Mononuclear cell (primary cell): ENCODE data around the gene LAMB1. TPM values are rescaled to one million over a fixed set of nuclear protein-coding genes. Genes with fewer than 3 reads are reported as not detected.
"Not testable (repeated sequence)": the region's sequence is repeated elsewhere in the genome, so short reads cannot be mapped to it uniquely, and the experiment has no call there.

Experiments used
- H3K27me3 ChIP-seq: 2 replicates; pipeline ENCODE4 v1.6.0; 2011; ENCODE audit warnings: low read length, control low read depth; ENCODE audit not compliant: insufficient read depth
- H3K4me1 ChIP-seq: 2 replicates; pipeline ENCODE4 v1.5.1; 2011; ENCODE audit warnings: mild to moderate bottlenecking, low read length, control low read depth; ENCODE audit not compliant: insufficient read depth
- H3K4me3 ChIP-seq: 2 replicates; pipeline ENCODE4 v1.5.1; 2011; ENCODE audit warnings: mild to moderate bottlenecking, low read length, moderate library complexity
- H3K9me3 ChIP-seq: 2 replicates; pipeline ENCODE4 v1.5.1; 2011; ENCODE audit warnings: low read depth, mild to moderate bottlenecking, control low read depth, low read length
- total RNA-seq: library from RNA; depleted of rRNA; stranded (reverse); fragments of >200 nt; gene quantifications from one replicate; pipeline ENCODE4 v1.2.3, GENCODE V29; 2012

Gene LAMB1
- total RNA-seq, 1 donor: 0.10 TPM

GRCh38 chr7:107957436-107957835 is 45.5 kb downstream of the LAMB1 start:
- Histone ChIP-seq H3K27me3 (no peaks in the 10 kb centered on the region), H3K4me3 (no peak overlapping the region), H3K4me1 (no peaks in the 10 kb centered on the region), H3K9me3 (no peaks in the 10 kb centered on the region)

- H3K4me3 ChIP-seq, H3K4me1 ChIP-seq, H3K27me3 ChIP-seq, H3K9me3 ChIP-seq: not testable (repeated sequence)
Observed at GRCh38 chr7:107956950-107957349, 46.0 kb downstream of the LAMB1 start.

- Histone ChIP-seq H3K9me3 (no peaks in the 10 kb centered on the region), H3K4me3 (no peak overlapping the region), H3K27me3 (no peaks in the 10 kb centered on the region), H3K4me1 (no peaks in the 10 kb centered on the region)
Observed at GRCh38 chr7:107955394-107955793, 47.6 kb downstream of the LAMB1 start.

GRCh38 chr7:107953924-107954303 is 49.0 kb downstream of the LAMB1 start:
- H3K4me1 ChIP-seq: no peaks in the 10 kb centered on the region
- no peaks in the 10 kb centered on the region for H3K9me3 ChIP-seq
- no peaks in the 10 kb centered on the region for H3K27me3 ChIP-seq
- H3K4me3 ChIP-seq: no peak overlapping the region

- no peak overlapping the region for H3K4me3 ChIP-seq
- H3K4me1 ChIP-seq: no peaks in the 10 kb centered on the region
- no peaks in the 10 kb centered on the region for H3K9me3 ChIP-seq
- no peaks in the 10 kb centered on the region for H3K27me3 ChIP-seq
Observed at GRCh38 chr7:107953265-107953923, 49.6 kb downstream of the LAMB1 start.

- no peaks in the 10 kb centered on the region for H3K27me3 ChIP-seq
- H3K9me3 ChIP-seq: no peaks in the 10 kb centered on the region
- no peak overlapping the region for H3K4me3 ChIP-seq
- no peaks in the 10 kb centered on the region for H3K4me1 ChIP-seq
Observed at GRCh38 chr7:107951896-107952295, 51.1 kb downstream of the LAMB1 start.

- Histone ChIP-seq H3K9me3 (no peaks in the 10 kb centered on the region), H3K27me3 (no peaks in the 10 kb centered on the region), H3K4me1 (no peaks in the 10 kb centered on the region), H3K4me3 (no peak overlapping the region)
Observed at GRCh38 chr7:107951172-107951787, 51.7 kb downstream of the LAMB1 start.

- no peak overlapping the region for H3K4me3 ChIP-seq
- H3K9me3 ChIP-seq: no peaks in the 10 kb centered on the region
- H3K27me3 ChIP-seq: no peaks in the 10 kb centered on the region
- no peaks in the 10 kb centered on the region for H3K4me1 ChIP-seq
Observed at GRCh38 chr7:107949443-107949935, 53.5 kb downstream of the LAMB1 start.

- no peaks in the 10 kb centered on the region for H3K9me3 ChIP-seq
- H3K4me1 ChIP-seq: no peaks in the 10 kb centered on the region
- no peaks in the 10 kb centered on the region for H3K27me3 ChIP-seq
- no peak overlapping the region for H3K4me3 ChIP-seq
Observed at GRCh38 chr7:107948645-107949442, 54.1 kb downstream of the LAMB1 start.

GRCh38 chr7:107946881-107947280 is 56.1 kb downstream of the LAMB1 start:
- Histone ChIP-seq H3K4me3 (no peak overlapping the region), H3K27me3 (no peaks in the 10 kb centered on the region), H3K9me3 (no peaks in the 10 kb centered on the region), H3K4me1 (no peaks in the 10 kb centered on the region)

- no peak overlapping the region for H3K4me3 ChIP-seq
- H3K27me3 ChIP-seq: no peaks in the 10 kb centered on the region
- H3K4me1 ChIP-seq: no peaks in the 10 kb centered on the region
- H3K9me3 ChIP-seq: no peaks in the 10 kb centered on the region
Observed at GRCh38 chr7:107946451-107946850, 56.5 kb downstream of the LAMB1 start.

- Histone ChIP-seq H3K4me1 (no peaks in the 10 kb centered on the region), H3K4me3 (no peak overlapping the region), H3K9me3 (no peaks in the 10 kb centered on the region), H3K27me3 (no peaks in the 10 kb centered on the region)
Observed at GRCh38 chr7:107945332-107945731, 57.6 kb downstream of the LAMB1 start.

GRCh38 chr7:107944411-107945169 is 58.4 kb downstream of the LAMB1 start:
- H3K9me3 ChIP-seq: no peaks in the 10 kb centered on the region
- no peaks in the 10 kb centered on the region for H3K4me1 ChIP-seq
- no peak overlapping the region for H3K4me3 ChIP-seq
- H3K27me3 ChIP-seq: no peaks in the 10 kb centered on the region

GRCh38 chr7:107943018-107943417 is 59.9 kb downstream of the LAMB1 start:
- no peak overlapping the region for H3K4me3 ChIP-seq
- H3K9me3 ChIP-seq: no peaks in the 10 kb centered on the region
- H3K27me3 ChIP-seq: no peaks in the 10 kb centered on the region
- no peaks in the 10 kb centered on the region for H3K4me1 ChIP-seq

GRCh38 chr7:107940951-107941350 is 62.0 kb downstream of the LAMB1 start:
- Histone ChIP-seq H3K4me1 (no peaks in the 10 kb centered on the region), H3K27me3 (no peaks in the 10 kb centered on the region), H3K4me3 (no peak overlapping the region), H3K9me3 (no peaks in the 10 kb centered on the region)
